K562 (cell line): ENCODE results near the gene DCAF10. TPM values are rescaled to one million over a fixed set of nuclear protein-coding genes. Genes with fewer than 3 reads are reported as not detected.

Source experiments
- ATF7 ChIP-seq: fragments of 450-650 bp; IDR thresholded peaks from 2 replicates; pipeline ENCODE4 v1.7.1; 2014; ENCODE audit warnings: mild to moderate bottlenecking, moderate library complexity
- BCOR ChIP-seq: fragments of 450-650 bp; IDR thresholded peaks from 2 replicates; pipeline ENCODE4 v1.6.1; 2016
- CEBPB ChIP-seq: fragments of 450-650 bp; IDR thresholded peaks from 2 replicates; pipeline ENCODE4 v1.6.1; 2016; ENCODE audit warnings: missing genetic modification characterization, missing compliant biosample characterization
- CEBPZ ChIP-seq: fragments of 150-350 bp; IDR thresholded peaks from 2 replicates; pipeline ENCODE4 v1.6.1; 2014; ENCODE audit warnings: low read depth, mild to moderate bottlenecking, low read length, borderline replicate concordance
- CREB3 ChIP-seq: fragments of 450-650 bp; conservative IDR thresholded peaks from 2 replicates; pipeline ENCODE4 v1.6.1; 2016; ENCODE audit warnings: missing genetic modification characterization, low read depth, mild to moderate bottlenecking, missing compliant biosample characterization, moderate library complexity
- EGR1 ChIP-seq: fragments of 450-650 bp; conservative IDR thresholded peaks from 2 replicates; pipeline ENCODE4 v1.6.1; 2017; ENCODE audit warnings: mild to moderate bottlenecking
- FOS ChIP-seq: IDR thresholded peaks from 3 replicates; pipeline ENCODE4 v1.6.1; 2011; ENCODE audit not compliant: insufficient read length; ENCODE audit errors: extremely low read depth
- GATAD2A ChIP-seq: fragments of 450-650 bp; IDR thresholded peaks from 2 replicates; pipeline ENCODE4 v1.6.1; 2017
- ILF3 ChIP-seq: fragments of 450-650 bp; IDR thresholded peaks from 2 replicates; pipeline ENCODE4 v1.6.1; 2018; ENCODE audit warnings: antibody characterized with exemption, mild to moderate bottlenecking, moderate library complexity, borderline replicate concordance
- JUND ChIP-seq, 2 experiments: IDR thresholded peaks; 2 replicates in 1 of 2; 3 replicates in 1 of 2; pipeline ENCODE4 v1.6.1; 2011; ENCODE audit warnings: borderline replicate concordance in 2 of 2, low read depth in 2 of 2, low read length in 2 of 2, improper control_type of control experiment in 1 of 2, missing biosample characterization in 1 of 2, missing genetic modification characterization in 1 of 2, missing genetic modification reagents in 1 of 2
- KDM1A ChIP-seq, 2 experiments: fragments of 450-650 bp; IDR thresholded peaks; 2 replicates each; pipeline ENCODE4 v1.6.1; 2016; ENCODE audit warnings: mild to moderate bottlenecking in 2 of 2
- L3MBTL2 ChIP-seq: fragments of 450-650 bp; IDR thresholded peaks from 2 replicates; pipeline ENCODE4 v1.6.1; 2016; ENCODE audit warnings: mild to moderate bottlenecking, moderate library complexity
- LCOR ChIP-seq: sonication (generic); formaldehyde crosslinking; IDR thresholded peaks from 2 replicates; pipeline ENCODE4 v1.8.0; 2022; ENCODE audit warnings: mild to moderate bottlenecking, missing genetic modification reagents
- NCOA2 ChIP-seq, 2 experiments: fragments of 450-650 bp; IDR thresholded peaks; 2 replicates each; pipeline ENCODE4 v1.6.1; 2018; ENCODE audit warnings: mild to moderate bottlenecking in 2 of 2, moderate library complexity in 1 of 2; ENCODE audit not compliant: partially characterized antibody in 2 of 2
- NFE2 ChIP-seq: IDR thresholded peaks from 2 replicates; pipeline ENCODE4 v1.6.1; 2014; ENCODE audit warnings: antibody characterized with exemption, low read depth
- POLR2H ChIP-seq: IDR thresholded peaks from 2 replicates; pipeline ENCODE4 v1.6.1; 2016; ENCODE audit warnings: missing genetic modification characterization, low read depth, mild to moderate bottlenecking, control low read depth, missing compliant biosample characterization, moderate library complexity
- SMARCA4 ChIP-seq: fragments of 450-650 bp; IDR thresholded peaks from 2 replicates; pipeline ENCODE4 v1.6.1; 2016
- SMARCA5 ChIP-seq: fragments of 450-650 bp; IDR thresholded peaks from 2 replicates; pipeline ENCODE4 v1.6.1; 2016
- SMARCB1 ChIP-seq: IDR thresholded peaks from 2 replicates; pipeline ENCODE4 v1.6.1; 2011; ENCODE audit warnings: improper control_type of control experiment, low read depth; ENCODE audit not compliant: insufficient read length
- SMARCE1 ChIP-seq: fragments of 450-650 bp; IDR thresholded peaks from 2 replicates; pipeline ENCODE4 v1.7.1; 2016; ENCODE audit warnings: mild to moderate bottlenecking
- SRF ChIP-seq, 2 experiments: fragments of 250-450, 450-650 bp in 1 of 2; sonication (Bioruptor Pico) in 1 of 2; sonication (generic) in 1 of 2; formaldehyde crosslinking; IDR thresholded peaks; 2 replicates each; pipeline versions ENCODE4 v1.5.0 to v1.5.1; 2020 to 2022; ENCODE audit warnings: mild to moderate bottlenecking in 1 of 2, missing genetic modification reagents in 1 of 2
- ZNF175 ChIP-seq: fragments of 200-800 bp; sonication (Bioruptor generic); IDR thresholded peaks from 2 replicates; pipeline ENCODE4 v1.6.1; 2016; ENCODE audit warnings: low read depth, mild to moderate bottlenecking, missing genetic modification characterization, missing compliant biosample characterization
- ZNF79 ChIP-seq: fragments of 250-450 bp; sonication (Bioruptor Pico); IDR thresholded peaks from 2 replicates; pipeline ENCODE4 v1.4.0; 2020; ENCODE audit warnings: low read depth, mild to moderate bottlenecking, moderate library complexity
- polyA plus RNA-seq, 8 experiments: library from polyadenylated mRNA; depleted of rRNA in 4 of 8; stranded (reverse) in 5 of 8; unstranded in 3 of 8; fragments of >200 nt; fragmentation: Nextera tagmentation in 2 of 8; fragmentation: Illumina TruSeq in 1 of 8; extraction: Ambion mirVana in 2 of 8; extraction: Trizol in 1 of 8; gene quantifications; 2 replicates each; pipeline versions ENCODE4 v1.2.1 to v1.2.3, GENCODE V29; 2011 to 2014; ENCODE audit warnings: inconsistent platforms in 1 of 8, missing spikeins in 1 of 8
- total RNA-seq, 7 experiments: library from RNA; depleted of rRNA in 6 of 7; stranded (reverse); fragments of >200 nt in 6 of 7; fragmentation: Illumina TruSeq in 2 of 7; extraction: Trizol in 2 of 7; gene quantifications; 2 replicates each; pipeline versions ENCODE4 v1.2.1 to v1.2.3, GENCODE V29; 2011 to 2021; ENCODE audit warnings: low replicate concordance in 1 of 7
- TF ChIP-seq, protein P1 (sequence below), 2 experiments: fragments of 450-650 bp; conservative IDR thresholded peaks; 2 replicates each; pipeline ENCODE4 v1.6.1; 2017; ENCODE audit warnings: mild to moderate bottlenecking in 2 of 2, moderate library complexity in 2 of 2

Gene DCAF10
- total and polyA plus RNA-seq, 9 of the 15 experiments (the other 6 are each of a cell fraction or from before 2014, with no cell fraction given): 6.8 to 40.1 (median 16.9) TPM

DNA sequence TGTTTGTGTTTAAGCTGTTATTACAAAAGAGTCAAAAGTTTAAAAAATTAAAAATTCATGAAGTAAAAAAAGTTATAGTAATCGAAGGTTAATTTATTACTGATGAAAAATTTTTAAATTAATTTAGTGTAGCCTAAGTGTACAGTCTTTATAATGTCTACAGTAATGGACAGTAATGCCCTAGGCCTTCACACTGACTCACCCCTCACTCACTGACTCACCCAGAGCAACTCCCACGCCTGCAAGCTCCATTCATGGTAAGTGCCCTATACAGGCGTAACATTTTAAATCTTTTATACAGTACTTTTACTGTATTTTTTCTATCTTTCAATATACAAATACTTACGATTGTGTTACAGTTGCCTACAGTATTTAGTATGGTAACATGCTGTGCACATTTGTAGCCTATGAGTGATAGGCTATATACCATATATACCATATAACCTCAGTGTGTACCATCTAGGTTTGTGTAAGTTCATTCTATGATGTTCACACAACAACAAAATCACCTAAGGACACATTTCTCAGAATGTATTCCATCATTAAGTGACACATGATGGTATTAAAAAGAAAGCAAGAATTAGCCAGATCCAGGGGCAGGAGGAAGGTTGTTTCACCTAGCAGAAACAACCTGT, 40.1 kb downstream of the DCAF10 start (continued):
- peak; percentile 4; the same call in 1 of the 2 replicates for TF ChIP-seq L3MBTL2
- TF ChIP-seq SMARCA4: peak; percentile 99
- TF ChIP-seq CEBPB (tag): no peak
- TF ChIP-seq NFE2: peak; percentile 63; the same call in 1 of the 2 replicates
- TF ChIP-seq EGR1: peak; percentile 93
- TF ChIP-seq SMARCB1: peak; percentile 99
- no peak for TF ChIP-seq BCOR
- TF ChIP-seq SRF (CRISPR knock-in tag; IDR thresholded peaks at IDR 0.05): no peak; a peak in 1 of 4 replicates
- no peak for TF ChIP-seq ILF3
- TF ChIP-seq CEBPZ: no peak
- TF ChIP-seq, protein P1, sequence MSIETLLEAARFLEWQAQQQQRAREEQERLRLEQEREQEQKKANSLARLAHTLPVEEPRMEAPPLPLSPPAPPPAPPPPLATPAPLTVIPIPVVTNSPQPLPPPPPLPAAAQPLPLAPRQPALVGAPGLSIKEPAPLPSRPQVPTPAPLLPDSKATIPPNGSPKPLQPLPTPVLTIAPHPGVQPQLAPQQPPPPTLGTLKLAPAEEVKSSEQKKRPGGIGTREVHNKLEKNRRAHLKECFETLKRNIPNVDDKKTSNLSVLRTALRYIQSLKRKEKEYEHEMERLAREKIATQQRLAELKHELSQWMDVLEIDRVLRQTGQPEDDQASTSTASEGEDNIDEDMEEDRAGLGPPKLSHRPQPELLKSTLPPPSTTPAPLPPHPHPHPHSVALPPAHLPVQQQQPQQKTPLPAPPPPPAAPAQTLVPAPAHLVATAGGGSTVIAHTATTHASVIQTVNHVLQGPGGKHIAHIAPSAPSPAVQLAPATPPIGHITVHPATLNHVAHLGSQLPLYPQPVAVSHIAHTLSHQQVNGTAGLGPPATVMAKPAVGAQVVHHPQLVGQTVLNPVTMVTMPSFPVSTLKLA (conservative IDR thresholded peaks at IDR 0.05): 0 out of 4 replicates have a peak, but pooled peaks of 1 of the 2 experiments have one; percentile 11
- peak; percentile 60; the same call in 1 of the 2 replicates for TF ChIP-seq ATF7
- TF ChIP-seq ZNF79: no peak
- peak in 1 of 2 experiments; percentile 13; a peak in 1 of 4 replicates for TF ChIP-seq KDM1A (IDR thresholded peaks at IDR 0.05)
- peak in 1 of 2 experiments; percentile 21 for TF ChIP-seq NCOA2 (IDR thresholded peaks at IDR 0.05; ENCODE audit: partially characterized antibody in 2 of 2)
- TF ChIP-seq SMARCA5: no peak
- no peak for TF ChIP-seq CREB3 (tag)
- no peak for TF ChIP-seq GATAD2A
- TF ChIP-seq FOS: peak; percentile 88
- peak; percentile 99 for TF ChIP-seq JUND (IDR thresholded peaks at IDR 0.05; ENCODE audit: borderline replicate concordance, low read depth, low read length)
- peak; percentile 99 for TF ChIP-seq JUND (tag; IDR thresholded peaks at IDR 0.05; ENCODE audit: borderline replicate concordance, low read depth, low read length)
- peak; percentile 84 for TF ChIP-seq ZNF175 (CRISPR knock-in tag)
- TF ChIP-seq LCOR (CRISPR knock-in tag): no peak
- TF ChIP-seq POLR2H (tag): peak; percentile 76
- TF ChIP-seq SMARCE1: peak; percentile 100
